SK-N-SH (cell line): Measurements from ENCODE around the gene GRIK1. TPM values are rescaled to one million over a fixed set of nuclear protein-coding genes. Genes with fewer than 3 reads are reported as not detected.

Experiments used
- CTCF ChIA-PET: fragments of 300-600, 350-600 bp; formaldehyde crosslinking; extraction: SDS; loops from one replicate; lab custom pipeline; 2021; lab: Yijun Ruan, JAX
- POLR2A ChIA-PET: fragments of 350-600 bp; sonication (Branson Sonifier 250); formaldehyde crosslinking; extraction: SDS; loops from one replicate; lab custom pipeline; 2020; ENCODE audit warnings: antibody characterized with exemption, inconsistent platforms; lab: Yijun Ruan, JAX
- DNase-seq: peaks from one replicate; pipeline ENCODE4 v3.0.0; 2012
- H2AFZ ChIP-seq: fragments of 200-600 bp; sonication (generic); 2 replicates; pipeline ENCODE4 v1.8.1; 2016; ENCODE audit warnings: antibody characterized with exemption, mild to moderate bottlenecking, low read depth
- H3F3A ChIP-seq: fragments of 200-600 bp; sonication (generic); replicated peaks from 2 replicates; pipeline ENCODE3; 2016; ENCODE audit warnings: antibody characterized with exemption, mild to moderate bottlenecking; ENCODE audit not compliant: insufficient read depth
- H3K27ac ChIP-seq, 2 experiments: fragments of 200-500 bp in 1 of 2; fragments of 200-600 bp in 1 of 2; sonication (Bioruptor generic) in 1 of 2; sonication (generic), shearing (Covaris generic) in 1 of 2; 2 replicates each; pipeline versions ENCODE4 v1.5.1 to v1.6.1; 2014 to 2016; ENCODE audit warnings: low read depth in 2 of 2, inconsistent platforms in 1 of 2, low read length in 1 of 2, mild to moderate bottlenecking in 1 of 2, mixed read lengths in 1 of 2
- H3K27me3 ChIP-seq: fragments of 200-600 bp; sonication (generic), shearing (Covaris generic); 2 replicates; pipeline ENCODE4 v1.6.1; 2016; ENCODE audit warnings: mixed run types; ENCODE audit not compliant: insufficient read depth
- H3K36me3 ChIP-seq, 2 experiments: fragments of 200-500 bp in 1 of 2; fragments of 200-600 bp in 1 of 2; sonication (Bioruptor generic) in 1 of 2; sonication (generic) in 1 of 2; replicated peaks in 1 of 2; 2 replicates each; pipeline versions ENCODE3 to v1.5.1; 2014 to 2016; ENCODE audit warnings: low read length in 1 of 2, mild to moderate bottlenecking in 1 of 2; ENCODE audit not compliant: insufficient read depth in 2 of 2, control insufficient read depth in 1 of 2
- H3K4me1 ChIP-seq, 2 experiments: fragments of 200-500 bp in 1 of 2; fragments of 200-600 bp in 1 of 2; sonication (Bioruptor generic) in 1 of 2; sonication (generic), shearing (Covaris generic) in 1 of 2; 2 replicates each; pipeline versions ENCODE4 v1.5.1 to v1.6.1; 2014 to 2016; ENCODE audit warnings: low read depth in 1 of 2, low read length in 1 of 2, mixed run types in 1 of 2; ENCODE audit not compliant: insufficient read depth in 2 of 2, control insufficient read depth in 1 of 2
- H3K4me2 ChIP-seq: fragments of 200-600 bp; sonication (generic), shearing (Covaris generic); 2 replicates; pipeline ENCODE4 v1.6.1; 2017; ENCODE audit warnings: mixed run types
- H3K4me3 ChIP-seq, 2 experiments: fragments of 200-500 bp in 1 of 2; fragments of 200-600 bp in 1 of 2; sonication (Bioruptor generic) in 1 of 2; sonication (generic), shearing (Covaris generic) in 1 of 2; 2 replicates each; pipeline versions ENCODE4 v1.5.1 to v1.8.1; 2014 to 2016; ENCODE audit warnings: low read depth in 2 of 2, inconsistent platforms in 1 of 2, low read length in 1 of 2, mild to moderate bottlenecking in 1 of 2, mixed read lengths in 1 of 2, moderate library complexity in 1 of 2
- H3K79me2 ChIP-seq: fragments of 200-600 bp; sonication (generic); 2 replicates; pipeline ENCODE4 v1.8.1; 2017; ENCODE audit warnings: mild to moderate bottlenecking; ENCODE audit not compliant: insufficient read depth
- H3K9ac ChIP-seq: fragments of 200-600 bp; sonication (generic); 2 replicates; pipeline ENCODE4 v1.6.1; 2017; ENCODE audit warnings: mixed run types
- H3K9me2 ChIP-seq: fragments of 200-600 bp; sonication (generic); 2 replicates; pipeline ENCODE4 v1.6.1; 2017; ENCODE audit warnings: mixed run types
- H3K9me3 ChIP-seq: fragments of 200-600 bp; sonication (generic); 2 replicates; pipeline ENCODE4 v1.6.1; 2017; ENCODE audit warnings: mixed run types, mild to moderate bottlenecking, moderate library complexity
- H4K20me1 ChIP-seq: fragments of 200-600 bp; sonication (generic); 2 replicates; pipeline ENCODE4 v1.6.1; 2017; ENCODE audit warnings: mild to moderate bottlenecking, mixed run types; ENCODE audit not compliant: insufficient read depth
- ELF1 ChIP-seq: IDR thresholded peaks from 2 replicates; pipeline ENCODE4 v1.4.0; 2012
- EP300 ChIP-seq, 2 experiments: IDR thresholded peaks; 2 replicates each; pipeline versions ENCODE4 v1.4.0 to v1.6.1; 2012; ENCODE audit warnings: borderline replicate concordance in 1 of 2, low read depth in 1 of 2, low read length in 1 of 2
- FOXJ3 ChIP-seq: sonication (generic); formaldehyde crosslinking; IDR thresholded peaks from 2 replicates; pipeline ENCODE4 v1.5.1; 2020; ENCODE audit warnings: mild to moderate bottlenecking, missing genetic modification reagents
- GABPA ChIP-seq: IDR thresholded peaks from 2 replicates; pipeline ENCODE4 v1.4.0; 2012; ENCODE audit warnings: low read depth, mild to moderate bottlenecking
- GATA2 ChIP-seq: sonication (generic); formaldehyde crosslinking; IDR thresholded peaks from 2 replicates; pipeline ENCODE4 v1.5.0; 2020; ENCODE audit warnings: mild to moderate bottlenecking, missing genetic modification reagents
- JUND ChIP-seq: IDR thresholded peaks from 2 replicates; pipeline ENCODE4 v1.4.0; 2012
- NRF1 ChIP-seq: IDR thresholded peaks from 2 replicates; pipeline ENCODE4 v1.6.1; 2012; ENCODE audit warnings: low read depth, mild to moderate bottlenecking, low read length
- RAD21 ChIP-seq: IDR thresholded peaks from 2 replicates; pipeline ENCODE4 v1.6.1; 2012; ENCODE audit warnings: mild to moderate bottlenecking, low read length
- RCOR1 ChIP-seq: fragments of 150-350 bp; IDR thresholded peaks from 2 replicates; pipeline ENCODE4 v1.6.1; 2017; ENCODE audit warnings: antibody characterized with exemption, low read length
- SMC3 ChIP-seq: IDR thresholded peaks from 2 replicates; pipeline ENCODE4 v1.6.1; 2012; ENCODE audit warnings: low read depth, low read length, improper control_type of control experiment
- TEAD4 ChIP-seq: IDR thresholded peaks from 2 replicates; pipeline ENCODE4 v1.4.0; 2012; ENCODE audit warnings: mild to moderate bottlenecking, borderline replicate concordance; ENCODE audit not compliant: insufficient read depth
- WGBS: methylation state at CpG from one replicate; pipeline ENCODE4 v1.1.6; 2017; ENCODE audit warnings: low lambda C conversion rate; 5-methylcytosine and 5-hydroxymethylcytosine counted together
- polyA plus RNA-seq, 3 experiments: library from polyadenylated mRNA; depleted of rRNA; stranded (reverse); fragments of >200 nt; gene quantifications; 2 replicates each; pipeline ENCODE4 v1.2.3, GENCODE V29; 2012
- TF ChIP-seq, protein P1 (sequence below): fragments of 150-350 bp; IDR thresholded peaks from 2 replicates; pipeline ENCODE4 v1.6.1; 2016; ENCODE audit warnings: mild to moderate bottlenecking, low read depth, low read length
- TF ChIP-seq, protein P2 (sequence below): IDR thresholded peaks from 2 replicates; pipeline ENCODE4 v1.4.0; 2012; ENCODE audit warnings: low read depth, borderline replicate concordance

Gene GRIK1
- polyA plus RNA-seq, 1 of the 3 experiments (the other 2 are of a cell fraction): not detected

GRCh38 chr21:29975776-29976175 lies 36.0 kb upstream of the GRIK1 start:
- DNase-seq: no peak
- Histone ChIP-seq H3K9me2 (no peaks in the 10 kb centered on the region), H3K79me2 (no peaks in the 10 kb centered on the region; the same call in 1 of the 2 replicates), H3K9ac (no peak overlapping the region), H3K4me2 (no peak overlapping the region), H3K36me3 (no peaks in the 10 kb centered on the region), H3K4me3 (no peak overlapping the region), H3K27me3 (no peaks in the 10 kb centered on the region; the same call in 1 of the 2 replicates), H3F3A (no peaks in the 10 kb centered on the region), H3K9me3 (no peaks in the 10 kb centered on the region), H4K20me1 (no peaks in the 10 kb centered on the region), H3K4me1 (no peaks in the 10 kb centered on the region), H2AFZ (no peak overlapping the region), H3K27ac (no peak overlapping the region)
- 8% methylated on average over 3 of the region's 3 CpGs for WGBS
- TF ChIP-seq TEAD4: no peak
- no peak for TF ChIP-seq RAD21
- no peak for TF ChIP-seq ELF1
- TF ChIP-seq RCOR1: no peak
- no peak for TF ChIP-seq FOXJ3
- no peak for TF ChIP-seq NRF1
- TF ChIP-seq, protein P1, sequence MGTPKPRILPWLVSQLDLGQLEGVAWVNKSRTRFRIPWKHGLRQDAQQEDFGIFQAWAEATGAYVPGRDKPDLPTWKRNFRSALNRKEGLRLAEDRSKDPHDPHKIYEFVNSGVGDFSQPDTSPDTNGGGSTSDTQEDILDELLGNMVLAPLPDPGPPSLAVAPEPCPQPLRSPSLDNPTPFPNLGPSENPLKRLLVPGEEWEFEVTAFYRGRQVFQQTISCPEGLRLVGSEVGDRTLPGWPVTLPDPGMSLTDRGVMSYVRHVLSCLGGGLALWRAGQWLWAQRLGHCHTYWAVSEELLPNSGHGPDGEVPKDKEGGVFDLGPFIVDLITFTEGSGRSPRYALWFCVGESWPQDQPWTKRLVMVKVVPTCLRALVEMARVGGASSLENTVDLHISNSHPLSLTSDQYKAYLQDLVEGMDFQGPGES: no peak
- no peak for TF ChIP-seq SMC3
- CTCF ChIA-PET: no interaction called here
- POLR2A ChIA-PET: no interaction called here

GRCh38 chr21:29973258-29973657 lies 33.5 kb upstream of the GRIK1 start:
- no peak for TF ChIP-seq JUND
- TF ChIP-seq EP300 (IDR thresholded peaks at IDR 0.05; ENCODE audit: borderline replicate concordance in 1 of 2, low read depth in 1 of 2, low read length in 1 of 2): no peak
- no peak for TF ChIP-seq GABPA
- no peak for TF ChIP-seq SMC3
- TF ChIP-seq, protein P2, sequence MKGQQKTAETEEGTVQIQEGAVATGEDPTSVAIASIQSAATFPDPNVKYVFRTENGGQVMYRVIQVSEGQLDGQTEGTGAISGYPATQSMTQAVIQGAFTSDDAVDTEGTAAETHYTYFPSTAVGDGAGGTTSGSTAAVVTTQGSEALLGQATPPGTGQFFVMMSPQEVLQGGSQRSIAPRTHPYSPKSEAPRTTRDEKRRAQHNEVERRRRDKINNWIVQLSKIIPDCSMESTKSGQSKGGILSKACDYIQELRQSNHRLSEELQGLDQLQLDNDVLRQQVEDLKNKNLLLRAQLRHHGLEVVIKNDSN: no peak
- no peak for TF ChIP-seq GATA2
- no peak overlapping the region for H3K4me3 ChIP-seq
- ChIA-PET CTCF (no interaction called here), POLR2A (no interaction called here)
- no peak overlapping the region for H3K27ac ChIP-seq
- H3K9me2 ChIP-seq: no peaks in the 10 kb centered on the region
- H3F3A ChIP-seq: no peaks in the 10 kb centered on the region
- no peak overlapping the region for H2AFZ ChIP-seq
- no peaks in the 10 kb centered on the region for H3K9me3 ChIP-seq
- H3K36me3 ChIP-seq: no peaks in the 10 kb centered on the region
- no peaks in the 10 kb centered on the region for H3K4me1 ChIP-seq
- no peak for DNase-seq
- H3K9ac ChIP-seq: no peak overlapping the region
- WGBS: 2% methylated on average over 3 of the region's 3 CpGs
- H3K27me3 ChIP-seq: no peaks in the 10 kb centered on the region
- no peak overlapping the region for H3K4me2 ChIP-seq
- H3K79me2 ChIP-seq: no peaks in the 10 kb centered on the region
- H4K20me1 ChIP-seq: no peaks in the 10 kb centered on the region
